OCI-LY1 (cell line): ENCODE results near the gene LIF.

Experiments used
- EZH2 ChIP-seq: fragments of 200-600 bp; sonication (generic), shearing (Covaris generic); IDR thresholded peaks from 2 replicates; pipeline ENCODE4 v1.8.0; 2017; ENCODE audit warnings: borderline replicate concordance, mixed run types, mild to moderate bottlenecking, antibody characterized with exemption, low read length, moderate library complexity, mixed read lengths
- TF ChIP-seq, protein P1 (sequence below): fragments of 200-600 bp; sonication (generic), shearing (Covaris generic); IDR thresholded peaks from 2 replicates; pipeline ENCODE4 v1.5.1; 2017; ENCODE audit warnings: mild to moderate bottlenecking, antibody characterized with exemption, low read length, moderate library complexity, mixed read lengths

DNA sequence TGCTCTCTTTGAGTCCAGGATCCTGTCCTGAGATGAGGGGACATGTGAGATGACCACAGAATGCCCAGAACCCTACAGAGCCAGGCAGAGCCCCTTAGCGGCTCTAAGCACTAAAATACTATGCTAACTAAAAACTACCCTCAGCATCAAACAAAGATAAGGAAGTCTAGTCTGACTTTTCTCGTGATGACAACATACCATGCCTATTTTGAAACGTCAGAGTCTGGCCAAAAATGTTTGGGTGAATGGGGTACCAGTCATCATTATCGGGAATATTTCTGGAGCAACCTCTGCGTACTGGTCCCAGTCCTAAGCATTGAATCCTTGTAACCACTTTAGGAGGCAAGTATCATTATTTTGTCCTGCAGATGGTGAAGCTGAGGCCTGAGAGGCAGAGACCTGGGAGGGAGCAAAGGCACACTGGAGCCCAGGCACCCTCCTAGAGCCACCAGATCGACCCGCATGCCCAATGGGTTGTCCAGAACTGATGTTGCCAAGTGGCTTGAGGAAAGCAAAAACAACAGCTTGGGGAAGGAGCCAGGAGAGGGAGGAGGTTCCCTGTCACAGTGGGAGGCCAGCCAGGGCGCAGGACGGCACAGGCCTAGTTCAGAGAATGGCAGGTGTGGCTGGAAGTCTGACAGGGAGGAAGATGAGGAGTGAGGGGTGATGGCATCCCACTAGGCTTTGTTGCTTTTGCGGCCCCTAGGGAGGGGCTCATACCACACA lies 27.3 kb upstream of the LIF start:
- no peak for TF ChIP-seq EZH2
- TF ChIP-seq, protein P1, sequence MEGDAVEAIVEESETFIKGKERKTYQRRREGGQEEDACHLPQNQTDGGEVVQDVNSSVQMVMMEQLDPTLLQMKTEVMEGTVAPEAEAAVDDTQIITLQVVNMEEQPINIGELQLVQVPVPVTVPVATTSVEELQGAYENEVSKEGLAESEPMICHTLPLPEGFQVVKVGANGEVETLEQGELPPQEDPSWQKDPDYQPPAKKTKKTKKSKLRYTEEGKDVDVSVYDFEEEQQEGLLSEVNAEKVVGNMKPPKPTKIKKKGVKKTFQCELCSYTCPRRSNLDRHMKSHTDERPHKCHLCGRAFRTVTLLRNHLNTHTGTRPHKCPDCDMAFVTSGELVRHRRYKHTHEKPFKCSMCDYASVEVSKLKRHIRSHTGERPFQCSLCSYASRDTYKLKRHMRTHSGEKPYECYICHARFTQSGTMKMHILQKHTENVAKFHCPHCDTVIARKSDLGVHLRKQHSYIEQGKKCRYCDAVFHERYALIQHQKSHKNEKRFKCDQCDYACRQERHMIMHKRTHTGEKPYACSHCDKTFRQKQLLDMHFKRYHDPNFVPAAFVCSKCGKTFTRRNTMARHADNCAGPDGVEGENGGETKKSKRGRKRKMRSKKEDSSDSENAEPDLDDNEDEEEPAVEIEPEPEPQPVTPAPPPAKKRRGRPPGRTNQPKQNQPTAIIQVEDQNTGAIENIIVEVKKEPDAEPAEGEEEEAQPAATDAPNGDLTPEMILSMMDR: no peak
